Immature natural killer cell (primary cell): Measurements from ENCODE around the gene NPIPB8. TPM values are rescaled to one million over a fixed set of nuclear protein-coding genes. Genes with fewer than 3 reads are reported as not detected.
"Not testable (repeated sequence)": the region's sequence is repeated elsewhere in the genome, so short reads cannot be mapped to it uniquely, and the experiment has no call there.

Source experiments
- DNase-seq, 3 donors: peaks; one replicate each; pipeline ENCODE4 v3.0.0; 2022; ENCODE audit warnings: mixed read lengths in 1 of 3
- H3K27ac Mint-ChIP-seq, 6 donors: one replicate each; pipeline ENCODE4 v1.8.0; 2020; ENCODE audit warnings: mixed read lengths in 6 of 6, mild to moderate bottlenecking in 5 of 6, inconsistent platforms in 4 of 6, moderate library complexity in 3 of 6
- H3K27me3 Mint-ChIP-seq, 3 donors: one replicate each; pipeline ENCODE4 v1.8.0; 2020 to 2021; ENCODE audit warnings: low read depth in 3 of 3, mild to moderate bottlenecking in 3 of 3, mixed read lengths in 3 of 3, moderate library complexity in 3 of 3, inconsistent platforms in 1 of 3
- H3K36me3 Mint-ChIP-seq, 3 donors: one replicate each; pipeline ENCODE4 v1.8.0; 2020; ENCODE audit warnings: mixed read lengths in 3 of 3, inconsistent platforms in 2 of 3, mild to moderate bottlenecking in 2 of 3
- H3K4me1 Mint-ChIP-seq, 2 donors: one replicate each; pipeline ENCODE4 v1.8.0; 2020; ENCODE audit warnings: inconsistent platforms in 2 of 2, mild to moderate bottlenecking in 2 of 2, mixed read lengths in 2 of 2, moderate library complexity in 1 of 2
- H3K4me3 Mint-ChIP-seq, 5 donors: one replicate each; pipeline ENCODE4 v1.8.0; 2020; ENCODE audit warnings: mild to moderate bottlenecking in 5 of 5, mixed read lengths in 5 of 5, inconsistent platforms in 3 of 5, moderate library complexity in 3 of 5
- H3K9me3 Mint-ChIP-seq, 6 donors: one replicate each; pipeline ENCODE4 v1.8.0; 2020; ENCODE audit warnings: mild to moderate bottlenecking in 6 of 6, mixed read lengths in 6 of 6, inconsistent platforms in 4 of 6, moderate library complexity in 3 of 6
- polyA plus RNA-seq, 3 donors: library from polyadenylated mRNA; unstranded; fragments of 300-500 nt; fragmentation: Illumina TruSeq; gene quantifications; one replicate each; pipeline ENCODE4 v1.2.3, GENCODE V29; 2021

Gene NPIPB8
- polyA plus RNA-seq, 3 donors from 2014 or later, result not detected

- not testable (repeated sequence) for H3K4me1 Mint-ChIP-seq, H3K36me3 Mint-ChIP-seq, H3K4me3 Mint-ChIP-seq, H3K9me3 Mint-ChIP-seq, H3K27me3 Mint-ChIP-seq, H3K27ac Mint-ChIP-seq, DNase-seq
Observed at GRCh38 chr16:28600965-28601364, 36.9 kb upstream of the NPIPB8 start.

- H3K27me3 Mint-ChIP-seq, H3K4me1 Mint-ChIP-seq, DNase-seq, H3K27ac Mint-ChIP-seq, H3K36me3 Mint-ChIP-seq, H3K9me3 Mint-ChIP-seq: not testable (repeated sequence)
- peak overlapping the region in 1 of 5 donors; percentile 26 for H3K4me3 Mint-ChIP-seq
Observed at GRCh38 chr16:28601589-28601988, 36.3 kb upstream of the NPIPB8 start.

- H3K27me3 Mint-ChIP-seq, H3K36me3 Mint-ChIP-seq, DNase-seq, H3K9me3 Mint-ChIP-seq, H3K27ac Mint-ChIP-seq, H3K4me3 Mint-ChIP-seq, H3K4me1 Mint-ChIP-seq: not testable (repeated sequence)
Observed at GRCh38 chr16:28602062-28602461, 35.8 kb upstream of the NPIPB8 start.

GRCh38 chr16:28602529-28602928 lies 35.3 kb upstream of the NPIPB8 start:
- no peaks in the 10 kb centered on the region for H3K27me3 Mint-ChIP-seq
- no peak overlapping the region for H3K4me3 Mint-ChIP-seq
- H3K9me3 Mint-ChIP-seq, result no peaks in the 10 kb centered on the region
- no peaks in the 10 kb centered on the region for H3K36me3 Mint-ChIP-seq
- no peaks in the 10 kb centered on the region for H3K4me1 Mint-ChIP-seq
- DNase-seq, result no peak
- no peak overlapping the region for H3K27ac Mint-ChIP-seq

GRCh38 chr16:28603381-28604185 lies 34.3 kb upstream of the NPIPB8 start:
- no peak for DNase-seq
- no peaks in the 10 kb centered on the region for H3K9me3 Mint-ChIP-seq
- H3K27ac Mint-ChIP-seq, result no peak overlapping the region

GRCh38 chr16:28604186-28604565 lies 33.7 kb upstream of the NPIPB8 start:
- H3K27me3 Mint-ChIP-seq, result no peaks in the 10 kb centered on the region
- H3K4me3 Mint-ChIP-seq, result no peak overlapping the region
- no peaks in the 10 kb centered on the region for H3K36me3 Mint-ChIP-seq
- no peak for DNase-seq
- H3K27ac Mint-ChIP-seq, result no peak overlapping the region
- H3K9me3 Mint-ChIP-seq, result no peaks in the 10 kb centered on the region
- H3K4me1 Mint-ChIP-seq, result no peaks in the 10 kb centered on the region

More at GRCh38 chr16:28603381-28604185, 34.3 kb upstream of the NPIPB8 start:
- no peaks in the 10 kb centered on the region for H3K4me1 Mint-ChIP-seq
- no peaks in the 10 kb centered on the region for H3K27me3 Mint-ChIP-seq
- no peaks in the 10 kb centered on the region for H3K36me3 Mint-ChIP-seq
- H3K4me3 Mint-ChIP-seq, result no peak overlapping the region

- H3K27ac Mint-ChIP-seq, result no peak overlapping the region
- H3K4me1 Mint-ChIP-seq, result peaks cover 15 to 16% of the 10 kb centered on the region in 2 donors
- H3K36me3 Mint-ChIP-seq, result no peaks in the 10 kb centered on the region
- DNase-seq, result no peak
- H3K4me3 Mint-ChIP-seq, result no peak overlapping the region
- H3K27me3 Mint-ChIP-seq, result no peaks in the 10 kb centered on the region
- no peaks in the 10 kb centered on the region for H3K9me3 Mint-ChIP-seq
Observed at GRCh38 chr16:28606291-28607115, 31.4 kb upstream of the NPIPB8 start.

- no peak overlapping the region for H3K27ac Mint-ChIP-seq
Observed at GRCh38 chr16:28607116-28607623, 30.7 kb upstream of the NPIPB8 start.

GRCh38 chr16:28607681-28608495 lies 30.0 kb upstream of the NPIPB8 start:
- peaks cover 15 to 16% of the 10 kb centered on the region in 2 donors for H3K4me1 Mint-ChIP-seq
- H3K9me3 Mint-ChIP-seq, H3K36me3 Mint-ChIP-seq, H3K27me3 Mint-ChIP-seq, DNase-seq, H3K4me3 Mint-ChIP-seq, H3K27ac Mint-ChIP-seq: not testable (repeated sequence)

More at GRCh38 chr16:28607116-28607623, 30.7 kb upstream of the NPIPB8 start:
- H3K27me3 Mint-ChIP-seq, result no peaks in the 10 kb centered on the region
- no peak overlapping the region for H3K4me3 Mint-ChIP-seq
- H3K9me3 Mint-ChIP-seq, result no peaks in the 10 kb centered on the region
- peaks cover 15 to 16% of the 10 kb centered on the region in 2 donors for H3K4me1 Mint-ChIP-seq
- H3K36me3 Mint-ChIP-seq, result no peaks in the 10 kb centered on the region
- no peak for DNase-seq

GRCh38 chr16:28608496-28608808 lies 29.4 kb upstream of the NPIPB8 start:
- not testable (repeated sequence) for H3K4me3 Mint-ChIP-seq

GRCh38 chr16:28608867-28609596 lies 28.8 kb upstream of the NPIPB8 start:
- H3K27me3 Mint-ChIP-seq, DNase-seq, H3K36me3 Mint-ChIP-seq, H3K4me3 Mint-ChIP-seq, H3K9me3 Mint-ChIP-seq, H3K27ac Mint-ChIP-seq: not testable (repeated sequence)
- H3K4me1 Mint-ChIP-seq, result peaks cover 15 to 16% of the 10 kb centered on the region in 2 donors

More at GRCh38 chr16:28608496-28608808, 29.4 kb upstream of the NPIPB8 start:
- not testable (repeated sequence) for H3K36me3 Mint-ChIP-seq, H3K9me3 Mint-ChIP-seq, H3K27ac Mint-ChIP-seq, DNase-seq, H3K27me3 Mint-ChIP-seq
- peaks cover 15 to 16% of the 10 kb centered on the region in 2 donors for H3K4me1 Mint-ChIP-seq

GRCh38 chr16:28609631-28610594 lies 28.0 kb upstream of the NPIPB8 start, which contains the start of gene SULT1A1:
TSS of gene SULT1A1 (minus strand) at chr16:28610044. CDS start at chr16:28608855, 1,189 bp downstream.
- Mint-ChIP-seq H3K27me3 (no peaks in the 10 kb centered on the region), H3K9me3 (no peaks in the 10 kb centered on the region), H3K27ac (peak within 1 kb of the TSS in 1 of 6 donors; percentile 4), H3K4me3 (no peak within 1 kb of the TSS), H3K36me3 (no peaks in the 10 kb centered on the region), H3K4me1 (peaks cover 15 to 16% of the 10 kb centered on the region in 2 donors)
- DNase-seq, result peak in 1 of 3 donors; percentile 9
